H9 (cell line): Measurements from ENCODE around the gene TRAPPC2L. TPM values are rescaled to one million over a fixed set of nuclear protein-coding genes. Genes with fewer than 3 reads are reported as not detected.
"Not testable (repeated sequence)": the region's sequence is repeated elsewhere in the genome, so short reads cannot be mapped to it uniquely, and the experiment has no call there.

Experiments
- DNase-seq: peaks from one replicate; pipeline ENCODE4 v3.0.0-alpha.2; 2017
- H2AFZ ChIP-seq: one replicate; pipeline ENCODE4 v1.6.1; 2013; ENCODE audit warnings: mild to moderate bottlenecking, low read length, control low read depth, moderate library complexity
- H2AK5ac ChIP-seq: 2 replicates; pipeline ENCODE4 v1.6.1; 2013; ENCODE audit warnings: low read length, control low read depth, mixed read lengths; ENCODE audit not compliant: insufficient read length
- H2BK120ac ChIP-seq: one replicate; pipeline ENCODE4 v1.6.1; 2013; ENCODE audit warnings: low read depth, mild to moderate bottlenecking, low read length, control low read depth, inconsistent platforms; ENCODE audit not compliant: poor library complexity, severe bottlenecking
- H2BK12ac ChIP-seq: 2 replicates; pipeline ENCODE4 v1.6.1; 2013; ENCODE audit warnings: low read length, control low read depth, mixed read lengths, low read depth; ENCODE audit not compliant: insufficient read length
- H2BK15ac ChIP-seq: 2 replicates; pipeline ENCODE4 v1.6.1; 2013; ENCODE audit warnings: low read depth, low read length, control low read depth
- H2BK20ac ChIP-seq: one replicate; pipeline ENCODE4 v1.6.1; 2013; ENCODE audit warnings: low read depth, mild to moderate bottlenecking, low read length, control low read depth, inconsistent platforms; ENCODE audit not compliant: poor library complexity, severe bottlenecking
- H2BK5ac ChIP-seq: 2 replicates; pipeline ENCODE4 v1.6.1; 2013; ENCODE audit warnings: low read length, control low read depth, mixed read lengths; ENCODE audit not compliant: insufficient read length
- H3K14ac ChIP-seq: 2 replicates; pipeline ENCODE4 v1.6.1; 2013; ENCODE audit warnings: low read length, control low read depth; ENCODE audit not compliant: insufficient read depth
- H3K18ac ChIP-seq: 2 replicates; pipeline ENCODE4 v1.6.1; 2013; ENCODE audit warnings: low read depth, mild to moderate bottlenecking, mixed read lengths, low read length, control low read depth; ENCODE audit not compliant: insufficient read length
- H3K23ac ChIP-seq: 2 replicates; pipeline ENCODE4 v1.6.1; 2013; ENCODE audit warnings: low read length, control low read depth, mixed read lengths, low read depth; ENCODE audit not compliant: insufficient read length
- H3K23me2 ChIP-seq: 2 replicates; pipeline ENCODE4 v1.6.1; 2013; ENCODE audit warnings: low read depth, mild to moderate bottlenecking, mixed read lengths, low read length, control low read depth; ENCODE audit not compliant: insufficient read length, poor library complexity, severe bottlenecking
- H3K27ac ChIP-seq: 2 replicates; pipeline ENCODE4 v1.5.1; 2013; ENCODE audit warnings: low read length, control low read depth, mixed read lengths, low read depth; ENCODE audit not compliant: insufficient read length
- H3K27me3 ChIP-seq: 2 replicates; pipeline ENCODE4 v1.6.1; 2013; ENCODE audit warnings: low read length, control low read depth, inconsistent platforms; ENCODE audit not compliant: insufficient read depth
- H3K4ac ChIP-seq: 2 replicates; pipeline ENCODE4 v1.6.1; 2013; ENCODE audit warnings: low read depth, mild to moderate bottlenecking, control low read depth, inconsistent platforms, low read length, moderate library complexity
- H3K4me1 ChIP-seq: 2 replicates; pipeline ENCODE4 v1.6.1; 2013; ENCODE audit warnings: low read length, control low read depth, inconsistent platforms; ENCODE audit not compliant: insufficient read depth
- H3K4me2 ChIP-seq: 2 replicates; pipeline ENCODE4 v1.6.1; 2013; ENCODE audit warnings: low read length, control low read depth, mixed read lengths; ENCODE audit not compliant: insufficient read length, insufficient read depth
- H3K56ac ChIP-seq: 2 replicates; pipeline ENCODE4 v1.6.1; 2013; ENCODE audit warnings: low read depth, mild to moderate bottlenecking, mixed read lengths, low read length, control low read depth; ENCODE audit not compliant: insufficient read length
- H3K79me1 ChIP-seq: 2 replicates; pipeline ENCODE4 v1.6.1; 2013; ENCODE audit warnings: low read depth, mild to moderate bottlenecking, moderate library complexity, low read length, control low read depth, inconsistent platforms; ENCODE audit not compliant: insufficient read depth, poor library complexity, severe bottlenecking
- H3K79me2 ChIP-seq: 2 replicates; pipeline ENCODE4 v1.6.1; 2013; ENCODE audit warnings: low read length, control low read depth, inconsistent platforms; ENCODE audit not compliant: insufficient read depth
- H3K9ac ChIP-seq: 2 replicates; pipeline ENCODE4 v1.6.1; 2013; ENCODE audit warnings: low read length, control low read depth, mixed read lengths; ENCODE audit not compliant: insufficient read length; ENCODE audit errors: extremely low read depth
- H3K9me3 ChIP-seq: one replicate; pipeline ENCODE4 v1.6.1; 2013; ENCODE audit warnings: low read depth, low read length, inconsistent platforms; ENCODE audit not compliant: control insufficient read depth
- H3T11ph ChIP-seq: one replicate; pipeline ENCODE4 v1.6.1; 2013; ENCODE audit warnings: mild to moderate bottlenecking, low read length, control low read depth, inconsistent platforms
- H4K20me1 ChIP-seq: one replicate; pipeline ENCODE4 v1.6.1; 2013; ENCODE audit not compliant: control insufficient read depth, insufficient read length, insufficient read depth
- H4K5ac ChIP-seq: 2 replicates; pipeline ENCODE4 v1.6.1; 2013; ENCODE audit warnings: low read depth, mild to moderate bottlenecking, mixed read lengths, low read length, control low read depth; ENCODE audit not compliant: insufficient read length
- H4K8ac ChIP-seq: replicated peaks from 2 replicates; pipeline ENCODE4 v1.6.1; 2013; ENCODE audit warnings: low read length, control low read depth, mixed read lengths, low read depth; ENCODE audit not compliant: insufficient read length
- H4K91ac ChIP-seq: 2 replicates; pipeline ENCODE4 v1.6.1; 2013; ENCODE audit warnings: low read depth, mild to moderate bottlenecking, moderate library complexity, mixed read lengths, low read length, control low read depth; ENCODE audit not compliant: insufficient read length
- H3K27ac Mint-ChIP-seq, 3 experiments: 2 replicates in 2 of 3; 3 replicates in 1 of 3; pipeline ENCODE4 v1.8.0; 2020 to 2021; ENCODE audit warnings: mixed read lengths in 3 of 3, mild to moderate bottlenecking in 1 of 3, moderate library complexity in 1 of 3
- H3K27me3 Mint-ChIP-seq: 2 replicates; pipeline ENCODE4 v1.8.0; 2021; ENCODE audit warnings: low read depth, mild to moderate bottlenecking, moderate library complexity, mixed read lengths
- H3K36me3 Mint-ChIP-seq, 3 experiments: 2 replicates in 2 of 3; 3 replicates in 1 of 3; pipeline ENCODE4 v1.8.0; 2020 to 2021; ENCODE audit warnings: low read depth in 3 of 3, mixed read lengths in 3 of 3; ENCODE audit not compliant: insufficient read depth in 1 of 3
- H3K4me1 Mint-ChIP-seq, 2 experiments: 2 replicates each; pipeline ENCODE4 v1.8.0; 2020; ENCODE audit warnings: mixed read lengths in 2 of 2
- H3K4me3 Mint-ChIP-seq, 2 experiments: 2 replicates in 1 of 2; 3 replicates in 1 of 2; pipeline ENCODE4 v1.8.0; 2020 to 2021; ENCODE audit warnings: mild to moderate bottlenecking in 2 of 2, mixed read lengths in 2 of 2, moderate library complexity in 1 of 2
- H3K9me3 Mint-ChIP-seq, 2 experiments: 2 replicates in 1 of 2; 3 replicates in 1 of 2; pipeline ENCODE4 v1.8.0; 2020; ENCODE audit warnings: mild to moderate bottlenecking in 2 of 2, mixed read lengths in 2 of 2, moderate library complexity in 1 of 2
- CTCF ChIP-seq: fragments of 200-600 bp; sonication (generic); conservative IDR thresholded peaks from 3 replicates; pipeline ENCODE4 v1.8.0; 2021; ENCODE audit warnings: antibody characterized with exemption, mild to moderate bottlenecking
- WGBS: extraction: QIAGEN DNeasy Blood & Tissue Kit; methylation state at CpG from one replicate; pipeline ENCODE4 v1.1.7; 2013; ENCODE audit warnings: missing lambda C conversion rate, low lambda C conversion rate, mixed read lengths; ENCODE audit not compliant: insufficient read length; ENCODE audit errors: extremely low coverage; 5-methylcytosine and 5-hydroxymethylcytosine counted together
- total RNA-seq: library from RNA; stranded (reverse); gene quantifications from 2 replicates; pipeline ENCODE4 v1.2.1, GENCODE V29; 2021

Gene TRAPPC2L
- total RNA-seq, 1 experiment from 2014 or later, result 90.3 TPM

GRCh38 chr16:88822281-88823040, 34.5 kb upstream of the TRAPPC2L start:
- H2BK15ac ChIP-seq, result no peak overlapping the region
- H3K9me3 ChIP-seq, result no peaks in the 10 kb centered on the region
- no peak overlapping the region for H2BK5ac ChIP-seq
- no peak overlapping the region for H3K23ac ChIP-seq
- TF ChIP-seq CTCF, result no peak
- H2BK120ac ChIP-seq, result no peak overlapping the region
- no peaks in the 10 kb centered on the region for H3K79me2 ChIP-seq
- no peaks in the 10 kb centered on the region for H3K9me3 Mint-ChIP-seq
- no peak overlapping the region for H3K4me3 Mint-ChIP-seq
- H3K27me3 ChIP-seq, result no peaks in the 10 kb centered on the region
- H3K4me2 ChIP-seq, result no peak overlapping the region
- H3K14ac ChIP-seq, result no peak overlapping the region
- H3K4me1 ChIP-seq, result no peaks in the 10 kb centered on the region
- no peak overlapping the region for H3K9ac ChIP-seq
- no peaks in the 10 kb centered on the region for H4K20me1 ChIP-seq
- no peak overlapping the region for H4K91ac ChIP-seq
- H3T11ph ChIP-seq, result no peak overlapping the region
- H3K56ac ChIP-seq, result no peak overlapping the region
- H3K4ac ChIP-seq, result no peak overlapping the region
- H2AFZ ChIP-seq, result no peak overlapping the region
- H3K4me1 Mint-ChIP-seq, result no peaks in the 10 kb centered on the region
- no peak overlapping the region for H2BK12ac ChIP-seq
- H3K18ac ChIP-seq, result no peak overlapping the region
- H4K5ac ChIP-seq, result no peak overlapping the region
- no peaks in the 10 kb centered on the region for H3K27me3 Mint-ChIP-seq
- no peaks in the 10 kb centered on the region for H3K79me1 ChIP-seq
- peaks cover 1 to 8% (median 6%) of the 10 kb centered on the region in 3 experiments; a peak in 3 of 7 replicates for H3K36me3 Mint-ChIP-seq
- no peak overlapping the region for H3K27ac Mint-ChIP-seq
- H3K23me2 ChIP-seq, result no peaks in the 10 kb centered on the region
- no peak overlapping the region for H4K8ac ChIP-seq
- H2BK20ac ChIP-seq, result no peak overlapping the region
- DNase-seq, result no peak
- WGBS, result no CpG with 5 or more reads among the region's 24 CpGs
- H3K27ac ChIP-seq, result no peak overlapping the region
- no peak overlapping the region for H2AK5ac ChIP-seq

GRCh38 chr16:88823646-88824045, 33.3 kb upstream of the TRAPPC2L start:
- not testable (repeated sequence) for H4K20me1 ChIP-seq, DNase-seq, H3K56ac ChIP-seq, H4K8ac ChIP-seq, H3K18ac ChIP-seq, H2BK120ac ChIP-seq, H3K14ac ChIP-seq, H3K9me3 ChIP-seq, H4K5ac ChIP-seq, H3K4me1 Mint-ChIP-seq, H3K27ac ChIP-seq, H2BK12ac ChIP-seq, H2AFZ ChIP-seq, H3K27me3 Mint-ChIP-seq, H3K36me3 Mint-ChIP-seq, H3K4me3 Mint-ChIP-seq, H2BK5ac ChIP-seq, H3K27me3 ChIP-seq, H3K4ac ChIP-seq, H3T11ph ChIP-seq, H2AK5ac ChIP-seq, H3K79me1 ChIP-seq, H3K4me1 ChIP-seq, H3K9me3 Mint-ChIP-seq, H4K91ac ChIP-seq, H3K23ac ChIP-seq, H3K4me2 ChIP-seq, H2BK20ac ChIP-seq, H3K27ac Mint-ChIP-seq, H3K79me2 ChIP-seq, H3K23me2 ChIP-seq, H2BK15ac ChIP-seq, H3K9ac ChIP-seq
- no CpG with 5 or more reads among the region's 31 CpGs for WGBS
